Psoas muscle (tissue), 8 donors: ENCODE measurements around the gene KHDC4. TPM values are rescaled to one million over a fixed set of nuclear protein-coding genes. Genes with fewer than 3 reads are reported as not detected.

ENCODE experiments used
- ATAC-seq, 4 donors: fragments of 200-7000 bp; cut with Tn5 transposase; one replicate each; pipeline ENCODE4 v1.9.1; 2020; ENCODE audit warnings: moderate library complexity in 3 of 4, mild to moderate bottlenecking in 2 of 4
- DNase-seq, 2 donors: peaks; one replicate each; pipeline ENCODE4 v3.0.0-alpha.2; 2020
- H3K27ac ChIP-seq: fragments of 200-600 bp; one replicate; pipeline ENCODE4 v1.8.0; 2022
- H3K27me3 ChIP-seq, 3 donors: fragments of 200-600 bp in 1 of 3; one replicate each; pipeline versions ENCODE4 v1.6.1 to v1.8.0; 2013 to 2022; ENCODE audit warnings: low read length in 2 of 3, mild to moderate bottlenecking in 2 of 3, moderate library complexity in 1 of 3; ENCODE audit not compliant: insufficient read depth in 3 of 3
- H3K36me3 ChIP-seq, 2 donors: fragments of 200-600 bp in 1 of 2; one replicate each; pipeline versions ENCODE4 v1.6.1 to v1.8.0; 2013 to 2022; ENCODE audit warnings: low read depth in 1 of 2, mild to moderate bottlenecking in 1 of 2, moderate library complexity in 1 of 2; ENCODE audit not compliant: insufficient read depth in 1 of 2
- H3K4me1 ChIP-seq: fragments of 200-600 bp; one replicate; pipeline ENCODE4 v1.8.0; 2022
- H3K4me3 ChIP-seq: fragments of 200-600 bp; one replicate; pipeline ENCODE4 v1.8.0; 2022; ENCODE audit warnings: mild to moderate bottlenecking
- H3K9me3 ChIP-seq: fragments of 200-600 bp; one replicate; pipeline ENCODE4 v1.8.0; 2022
- CTCF ChIP-seq: fragments of 200-600 bp; IDR thresholded peaks from one replicate; pipeline ENCODE4 v1.8.0; 2022; ENCODE audit warnings: antibody characterized with exemption
- WGBS, 3 donors: extraction: QIAGEN DNeasy Blood & Tissue Kit; methylation state at CpG; one replicate each; pipeline versions ENCODE4 v1.1.6 to v1.1.7; 2013; 5-methylcytosine and 5-hydroxymethylcytosine counted together
- intact Hi-C, 2 donors: fragments of 100-400 bp; cut with DNase I; formaldehyde crosslinking; loops; one replicate each; pipeline versions ENCODE4 v1.11.0 to v1.14.2; 2022
- polyA plus RNA-seq, 3 donors: library from polyadenylated mRNA; stranded (reverse); fragments of 200-250 nt; gene quantifications; one replicate each; pipeline ENCODE4 v1.2.3, GENCODE V29; 2013
- total RNA-seq, 4 donors: library from RNA; stranded (reverse); fragmentation: NEBNext Ultra II Directional in 2 of 4; extraction: Animal tissue kit (Norgen Biotek cat#: 25700) in 2 of 4; gene quantifications; one replicate each; pipeline versions ENCODE4 v1.2.1 to v1.2.4, GENCODE V29; 2021 to 2023
- donor health status: healthy with polysubstance abuse.
- donor health status: DM: no; HTN: no; CAD: no; lungs with moderate emphysema.
- donor health status: Bipolar disorder and iron deficiency.
- donor health status: healthy.
- donor health status: DM: yes; HTN: yes; CAD: no.
- donor health status: DM: no; HTN: no; CAD: no.
- donor health status: DM: no; HTN: no; CAD: no.
- donor health status: DM: yes; HTN: yes; CAD: no.

The KHDC4 gene
- total and polyA plus RNA-seq, 7 donors, result 11.0 to 33.1 (median 20.7) TPM

GRCh38 chr1:155957411-155957915, 23.2 kb upstream of the KHDC4 start:
- Histone ChIP-seq H3K27ac (no peak overlapping the region), H3K27me3 (no peaks in the 10 kb centered on the region), H3K4me1 (peaks cover 28% of the 10 kb centered on the region), H3K36me3 (peaks cover 6 to 99% of the 10 kb centered on the region in 2 donors), H3K9me3 (no peaks in the 10 kb centered on the region), H3K4me3 (no peak overlapping the region)
- WGBS, 3 donors, result 50 to 75% (median 58%) methylated on average over 12 of the region's 12 CpGs
- TF ChIP-seq CTCF, result no peak
- intact Hi-C loops, result no loop called here
- no peak for DNase-seq
- no peak for ATAC-seq

GRCh38 chr1:155954645-155955044, 20.4 kb upstream of the KHDC4 start:
- Histone ChIP-seq H3K9me3 (no peaks in the 10 kb centered on the region), H3K36me3 (peaks cover 12 to 99% of the 10 kb centered on the region in 2 donors), H3K4me1 (peaks cover 8% of the 10 kb centered on the region), H3K27ac (no peak overlapping the region), H3K4me3 (no peak overlapping the region), H3K27me3 (no peaks in the 10 kb centered on the region)
- intact Hi-C loops, result no loop called here
- WGBS, 3 donors, result 97 to 99% (median 98%) methylated on average over 3 of the region's 3 CpGs
- TF ChIP-seq CTCF, result no peak
- DNase-seq (no peak), ATAC-seq (no peak)

DNA sequence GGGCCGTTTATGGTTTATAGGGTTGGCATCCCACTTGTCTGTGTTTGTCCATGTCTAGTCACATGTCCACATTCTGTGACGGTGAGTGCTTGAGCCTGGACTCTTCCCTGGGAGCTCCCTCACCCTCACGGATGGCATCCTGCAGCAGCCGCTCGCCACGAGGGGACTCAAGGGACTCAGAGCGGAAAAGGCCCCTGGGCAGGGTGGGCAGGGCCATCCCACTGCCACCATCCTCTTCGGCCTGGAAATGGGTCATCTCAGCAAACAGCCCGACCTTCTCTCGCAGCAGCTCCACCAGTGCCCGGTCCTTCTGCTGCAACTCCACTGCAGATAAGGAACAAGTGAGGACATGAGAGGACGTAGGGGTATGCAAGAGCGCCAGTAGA, 18.3 kb upstream of the KHDC4 start:
- Histone ChIP-seq H3K36me3 (peaks cover 15 to 99% of the 10 kb centered on the region in 2 donors), H3K9me3 (no peaks in the 10 kb centered on the region), H3K27me3 (no peaks in the 10 kb centered on the region), H3K4me3 (no peak overlapping the region), H3K27ac (no peak overlapping the region), H3K4me1 (peaks cover 8% of the 10 kb centered on the region)
- DNase-seq (no peak), ATAC-seq (peak in 2 of 4 donors; percentile 37 to 38)
- no peak for TF ChIP-seq CTCF
- 76 to 84% (median 80%) methylated on average over 13 of the region's 13 CpGs for WGBS, 3 donors
- intact Hi-C loops, result no loop called here

DNA sequence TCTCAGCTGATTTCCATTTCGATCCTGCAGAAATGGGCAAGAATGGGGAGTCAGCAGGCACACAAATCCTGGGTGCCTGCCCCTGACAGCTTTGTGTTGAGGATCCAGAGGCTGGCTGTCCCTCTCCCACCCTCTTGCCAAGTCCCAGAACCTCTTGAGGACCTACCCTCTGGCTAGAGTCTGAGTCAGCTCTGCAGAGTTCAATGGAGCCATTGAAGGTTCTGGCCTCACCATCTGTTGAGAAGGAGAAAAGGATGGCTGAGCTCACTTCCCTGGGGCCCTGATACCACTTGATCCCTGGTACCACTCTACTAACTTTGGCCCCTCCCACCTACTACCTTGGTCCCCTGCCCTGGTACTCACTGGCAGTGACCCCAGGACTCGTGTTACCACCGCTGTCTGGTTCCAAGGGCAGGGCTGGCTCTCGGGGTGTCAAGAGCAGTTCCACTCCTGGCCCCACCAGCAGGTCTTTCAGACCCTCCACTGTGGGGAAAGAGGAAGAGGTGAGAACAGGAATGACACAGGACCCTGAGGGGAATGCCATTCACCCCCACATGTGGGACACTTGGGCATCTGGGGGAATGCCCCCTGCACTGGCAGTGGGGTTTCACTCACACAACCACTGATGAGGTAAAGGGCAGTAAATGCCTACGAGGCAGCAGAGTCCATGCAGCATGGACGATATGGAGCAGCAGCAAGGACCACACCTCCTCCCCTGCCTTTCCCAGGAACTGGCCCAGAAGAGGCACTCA, 17.7 kb upstream of the KHDC4 start:
- ATAC-seq (peak in 2 of 4 donors; percentile 48 to 54), DNase-seq (no peak)
- Histone ChIP-seq H3K9me3 (no peaks in the 10 kb centered on the region), H3K36me3 (peaks cover 15 to 99% of the 10 kb centered on the region in 2 donors), H3K27me3 (no peaks in the 10 kb centered on the region), H3K4me3 (no peak overlapping the region), H3K4me1 (peaks cover 8% of the 10 kb centered on the region), H3K27ac (no peak overlapping the region)
- TF ChIP-seq CTCF, result no peak
- 40 to 47% (median 43%) methylated on average over 6 of the region's 6 CpGs for WGBS, 3 donors
- intact Hi-C loops, result no loop called here
